ENCODE data around the gene DCTPP1. TPM values are rescaled to one million over a fixed set of nuclear protein-coding genes. Genes with fewer than 3 reads are reported as not detected.

Gene DCTPP1
- total RNA-seq, 1 experiment from 2014 or later: 125 TPM

DNA sequence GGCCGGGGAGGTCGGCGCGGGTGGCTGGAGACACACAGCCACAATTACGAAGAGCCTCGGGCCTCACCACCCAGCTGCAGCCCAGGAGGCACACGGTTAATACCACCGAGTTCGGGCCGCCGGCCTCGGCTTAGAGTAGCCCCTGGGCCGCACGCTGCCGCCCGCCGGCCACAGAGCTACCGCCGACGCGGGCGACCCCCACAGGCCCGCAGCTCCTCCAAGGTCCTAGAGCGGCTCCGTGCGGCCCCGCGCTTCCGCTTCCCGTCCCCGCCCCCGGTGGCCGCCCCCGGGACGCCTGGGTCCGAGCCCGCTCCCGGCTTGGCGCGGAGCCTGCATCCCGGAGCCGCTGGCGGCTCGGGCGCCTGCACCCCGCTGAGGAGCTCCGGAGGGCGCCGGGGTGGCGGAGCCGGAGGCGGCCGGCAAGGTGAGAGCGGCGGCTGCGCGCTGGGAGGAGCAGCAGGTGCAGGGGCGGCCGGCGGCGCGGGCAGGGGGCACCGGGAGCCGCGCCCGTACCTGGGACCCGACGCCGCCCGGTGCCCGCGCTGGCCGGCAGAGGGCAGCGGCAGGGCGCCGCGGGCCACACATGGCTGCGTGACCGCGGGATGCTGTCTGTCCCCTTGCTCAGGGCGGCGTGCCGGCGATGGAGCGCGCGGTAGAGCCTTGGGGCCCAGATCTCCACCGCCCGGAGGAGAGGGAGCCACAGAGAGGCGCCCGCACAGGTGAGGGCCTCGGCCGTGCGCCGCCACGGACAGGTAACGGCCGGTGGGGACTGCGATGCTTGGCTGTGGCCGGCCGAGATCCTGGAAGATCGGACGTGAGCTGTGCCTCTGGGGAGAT lies 34.5 kb downstream of the DCTPP1 start, which contains the start of gene ZNF48:
ZNF48 (plus strand) TSS at position 266 of the 837 bp plus-strand sequence; CDS start at position 641, 375 bp downstream.
- H4K20me1 ChIP-seq (ENCODE audit: insufficient read depth): no peaks in the 10 kb centered on the region
- peak within 1 kb of the TSS; percentile 45 for H2AFZ ChIP-seq (ENCODE audit: low read depth, low read length, poor library complexity, severe bottlenecking)
- no peaks in the 10 kb centered on the region for H3K9me2 ChIP-seq (ENCODE audit: insufficient read depth)
- peak within 1 kb of the TSS; percentile 95 to 96 for H3K4me3 ChIP-seq (replicated peaks in 1 of 2; ENCODE audit: low read depth in 1 of 2, low read length in 2 of 2)
- ChIA-PET CTCF (interaction anchor here (0.6 to 2.5 kb wide), 8 partner anchors 11 to 255 kb away, joined by 3 to 19 read pairs (median 6); partner anchors contain the start of genes DCTPP1, PRR14 and ZNF771), POLR2A (interaction anchor here (1.0 to 2.1 kb wide), 7 partner anchors 10 to 35 kb away, joined by 3 to 10 read pairs (median 4); partner anchors contain the start of genes DCTPP1 and ZNF771), RAD21 (ENCODE audit: low non-redundant PET in 1 of 2, low total read pairs in 2 of 2, uncharacterized antibody in 2 of 2, unreplicated experiment in 2 of 2) (interaction anchor here (0.5 to 1.9 kb wide), 3 partner anchors 40 to 580 kb away, joined by 3 to 4 read pairs (median 3); partner anchors contain the start of genes CD2BP2 (in 1 of the 2) and PAGR1 (in 1 of the 2))
- TF ChIP-seq TCF7L2 (IDR thresholded peaks at IDR 0.05; ENCODE audit: borderline replicate concordance, extremely low read depth, insufficient read depth, insufficient read length) (peak; percentile 52), ZFX (IDR thresholded peaks at IDR 0.05) (peak; percentile 80), RAD21 (IDR thresholded peaks at IDR 0.05; ENCODE audit: low read depth) (peak; percentile 33; the same call in 1 of the 2 replicates), POLR2A (IDR thresholded peaks at IDR 0.05; ENCODE audit: borderline replicate concordance, extremely low read depth, insufficient read depth, insufficient read length) (no peak), ELF1 (IDR thresholded peaks at IDR 0.05; ENCODE audit: borderline replicate concordance, low read depth) (no peak; the same call in 1 of the 2 replicates), SIN3A (IDR thresholded peaks at IDR 0.05; ENCODE audit: low read depth) (no peak), EGR1 (IDR thresholded peaks at IDR 0.05; ENCODE audit: low read depth) (peak; percentile 77), YY1 (IDR thresholded peaks at IDR 0.05; ENCODE audit: extremely low read depth, insufficient replicate concordance, low read depth, low read length) (peak; percentile 59), POLR2AphosphoS5 (IDR thresholded peaks at IDR 0.05; ENCODE audit: low read depth, low read length) (peak; percentile 67)
- TF ChIP-seq, protein P1, sequence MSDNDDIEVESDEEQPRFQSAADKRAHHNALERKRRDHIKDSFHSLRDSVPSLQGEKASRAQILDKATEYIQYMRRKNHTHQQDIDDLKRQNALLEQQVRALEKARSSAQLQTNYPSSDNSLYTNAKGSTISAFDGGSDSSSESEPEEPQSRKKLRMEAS (IDR thresholded peaks at IDR 0.05): peak; percentile 60
- TF ChIP-seq, protein P2, sequence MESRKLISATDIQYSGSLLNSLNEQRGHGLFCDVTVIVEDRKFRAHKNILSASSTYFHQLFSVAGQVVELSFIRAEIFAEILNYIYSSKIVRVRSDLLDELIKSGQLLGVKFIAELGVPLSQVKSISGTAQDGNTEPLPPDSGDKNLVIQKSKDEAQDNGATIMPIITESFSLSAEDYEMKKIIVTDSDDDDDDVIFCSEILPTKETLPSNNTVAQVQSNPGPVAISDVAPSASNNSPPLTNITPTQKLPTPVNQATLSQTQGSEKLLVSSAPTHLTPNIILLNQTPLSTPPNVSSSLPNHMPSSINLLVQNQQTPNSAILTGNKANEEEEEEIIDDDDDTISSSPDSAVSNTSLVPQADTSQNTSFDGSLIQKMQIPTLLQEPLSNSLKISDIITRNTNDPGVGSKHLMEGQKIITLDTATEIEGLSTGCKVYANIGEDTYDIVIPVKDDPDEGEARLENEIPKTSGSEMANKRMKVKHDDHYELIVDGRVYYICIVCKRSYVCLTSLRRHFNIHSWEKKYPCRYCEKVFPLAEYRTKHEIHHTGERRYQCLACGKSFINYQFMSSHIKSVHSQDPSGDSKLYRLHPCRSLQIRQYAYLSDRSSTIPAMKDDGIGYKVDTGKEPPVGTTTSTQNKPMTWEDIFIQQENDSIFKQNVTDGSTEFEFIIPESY (IDR thresholded peaks at IDR 0.05; ENCODE audit: extremely low read depth, insufficient replicate concordance, low read length): peak; percentile 28
- TF ChIP-seq, protein P3, sequence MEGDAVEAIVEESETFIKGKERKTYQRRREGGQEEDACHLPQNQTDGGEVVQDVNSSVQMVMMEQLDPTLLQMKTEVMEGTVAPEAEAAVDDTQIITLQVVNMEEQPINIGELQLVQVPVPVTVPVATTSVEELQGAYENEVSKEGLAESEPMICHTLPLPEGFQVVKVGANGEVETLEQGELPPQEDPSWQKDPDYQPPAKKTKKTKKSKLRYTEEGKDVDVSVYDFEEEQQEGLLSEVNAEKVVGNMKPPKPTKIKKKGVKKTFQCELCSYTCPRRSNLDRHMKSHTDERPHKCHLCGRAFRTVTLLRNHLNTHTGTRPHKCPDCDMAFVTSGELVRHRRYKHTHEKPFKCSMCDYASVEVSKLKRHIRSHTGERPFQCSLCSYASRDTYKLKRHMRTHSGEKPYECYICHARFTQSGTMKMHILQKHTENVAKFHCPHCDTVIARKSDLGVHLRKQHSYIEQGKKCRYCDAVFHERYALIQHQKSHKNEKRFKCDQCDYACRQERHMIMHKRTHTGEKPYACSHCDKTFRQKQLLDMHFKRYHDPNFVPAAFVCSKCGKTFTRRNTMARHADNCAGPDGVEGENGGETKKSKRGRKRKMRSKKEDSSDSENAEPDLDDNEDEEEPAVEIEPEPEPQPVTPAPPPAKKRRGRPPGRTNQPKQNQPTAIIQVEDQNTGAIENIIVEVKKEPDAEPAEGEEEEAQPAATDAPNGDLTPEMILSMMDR (IDR thresholded peaks at IDR 0.05 in 2 of 3, conservative IDR thresholded peaks at IDR 0.05 in 1 of 3; ENCODE audit: borderline replicate concordance in 1 of 3, insufficient read depth in 1 of 3, low read depth in 2 of 3, low read length in 2 of 3): peak in 1 of 3 experiments; percentile 28; a peak in 2 of 6 replicates
- TF ChIP-seq, protein P4, sequence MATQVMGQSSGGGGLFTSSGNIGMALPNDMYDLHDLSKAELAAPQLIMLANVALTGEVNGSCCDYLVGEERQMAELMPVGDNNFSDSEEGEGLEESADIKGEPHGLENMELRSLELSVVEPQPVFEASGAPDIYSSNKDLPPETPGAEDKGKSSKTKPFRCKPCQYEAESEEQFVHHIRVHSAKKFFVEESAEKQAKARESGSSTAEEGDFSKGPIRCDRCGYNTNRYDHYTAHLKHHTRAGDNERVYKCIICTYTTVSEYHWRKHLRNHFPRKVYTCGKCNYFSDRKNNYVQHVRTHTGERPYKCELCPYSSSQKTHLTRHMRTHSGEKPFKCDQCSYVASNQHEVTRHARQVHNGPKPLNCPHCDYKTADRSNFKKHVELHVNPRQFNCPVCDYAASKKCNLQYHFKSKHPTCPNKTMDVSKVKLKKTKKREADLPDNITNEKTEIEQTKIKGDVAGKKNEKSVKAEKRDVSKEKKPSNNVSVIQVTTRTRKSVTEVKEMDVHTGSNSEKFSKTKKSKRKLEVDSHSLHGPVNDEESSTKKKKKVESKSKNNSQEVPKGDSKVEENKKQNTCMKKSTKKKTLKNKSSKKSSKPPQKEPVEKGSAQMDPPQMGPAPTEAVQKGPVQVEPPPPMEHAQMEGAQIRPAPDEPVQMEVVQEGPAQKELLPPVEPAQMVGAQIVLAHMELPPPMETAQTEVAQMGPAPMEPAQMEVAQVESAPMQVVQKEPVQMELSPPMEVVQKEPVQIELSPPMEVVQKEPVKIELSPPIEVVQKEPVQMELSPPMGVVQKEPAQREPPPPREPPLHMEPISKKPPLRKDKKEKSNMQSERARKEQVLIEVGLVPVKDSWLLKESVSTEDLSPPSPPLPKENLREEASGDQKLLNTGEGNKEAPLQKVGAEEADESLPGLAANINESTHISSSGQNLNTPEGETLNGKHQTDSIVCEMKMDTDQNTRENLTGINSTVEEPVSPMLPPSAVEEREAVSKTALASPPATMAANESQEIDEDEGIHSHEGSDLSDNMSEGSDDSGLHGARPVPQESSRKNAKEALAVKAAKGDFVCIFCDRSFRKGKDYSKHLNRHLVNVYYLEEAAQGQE (IDR thresholded peaks at IDR 0.05; ENCODE audit: low read depth): no peak
- H3K79me2 ChIP-seq (ENCODE audit: insufficient read depth, low read length): peaks cover 25% of the 10 kb centered on the region
- peak within 1 kb of the TSS; percentile 88 for H3K4me2 ChIP-seq (ENCODE audit: low read length)
- peak; percentile 83 for ATAC-seq
- H3K36me3 ChIP-seq (ENCODE audit: control insufficient read depth in 1 of 2, insufficient read depth in 2 of 2, low read length in 2 of 2): peaks cover 2 to 18% of the 10 kb centered on the region in 2 experiments; a peak in 3 of 4 replicates
- no TSS peak for BruUV-seq (replicated peaks)
- no peaks in the 10 kb centered on the region for H3K27me3 ChIP-seq (ENCODE audit: insufficient read depth, low read length)
- peak within 1 kb of the TSS; percentile 97 for H3K27ac ChIP-seq (ENCODE audit: low read depth, low read length)
- H3K4me1 ChIP-seq (ENCODE audit: control insufficient read depth in 1 of 2, insufficient read depth in 2 of 2, low read length in 2 of 2): peaks cover 27 to 50% of the 10 kb centered on the region in 2 experiments
- intact Hi-C loops (cut with micrococcal nuclease): loop anchor here (1.0 to 2.0 kb wide), 2 partner anchors 17 to 40 kb away; partner anchors contain the start of gene CD2BP2
- peak; percentile 77 for DNase-seq (ENCODE audit: low read depth, low spot score)
- peak within 1 kb of the TSS; percentile 87 for H3K9ac ChIP-seq (ENCODE audit: low read length)
- no peaks in the 10 kb centered on the region for H3K9me3 ChIP-seq (ENCODE audit: control insufficient read depth in 1 of 2, insufficient read depth in 1 of 2, low read depth in 1 of 2, low read length in 2 of 2)
